ENCODE measurements around the gene LRMDA. TPM values are rescaled to one million over a fixed set of nuclear protein-coding genes. Genes with fewer than 3 reads are reported as not detected.

LRMDA gene
- total and polyA plus RNA-seq, 2 of the 8 experiments (the other 6 are each of a cell fraction or from before 2014, with no cell fraction given), result 0.86 to 2.8 TPM

DNA sequence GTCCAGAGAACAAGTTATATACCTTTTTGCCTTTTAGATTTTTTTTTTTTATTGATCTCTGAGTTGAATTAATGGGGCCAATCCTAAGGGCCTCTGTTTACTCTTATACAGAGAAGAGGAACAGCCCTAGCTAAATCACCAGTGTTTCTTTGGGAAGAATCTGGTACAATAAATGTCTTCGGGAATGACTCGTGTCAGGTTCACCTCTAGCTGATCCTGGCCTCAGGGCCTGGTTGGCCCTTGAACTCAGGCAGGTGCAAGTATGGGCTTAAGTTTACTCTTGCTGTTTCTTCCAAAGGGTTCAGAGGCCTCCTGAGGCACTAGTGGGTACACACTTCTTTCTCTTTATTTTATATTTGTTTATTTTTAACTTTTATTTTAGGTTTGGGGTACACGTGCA, 71.0 kb downstream of the LRMDA start:
- no peak overlapping the region for H2BK15ac ChIP-seq (ENCODE audit: low read length)
- no peak overlapping the region for H3K18ac ChIP-seq (ENCODE audit: extremely low read depth, low read length)
- H4K8ac ChIP-seq (ENCODE audit: extremely low read depth, insufficient read depth, low read length), result no peak overlapping the region
- no peak overlapping the region for H2BK5ac ChIP-seq (ENCODE audit: low read depth, low read length)
- H3K4me2 ChIP-seq (ENCODE audit: insufficient read depth in 1 of 2, low read depth in 2 of 2, low read length in 2 of 2), result no peak overlapping the region
- FAIRE-seq (no peak), DNase-seq (ENCODE audit: low read depth in 1 of 2, low spot score in 2 of 2) (no peak)
- no peak for TF ChIP-seq NRF1 (IDR thresholded peaks at IDR 0.05; ENCODE audit: low read depth, low read length)
- no peak overlapping the region for H3K56ac ChIP-seq (replicated peaks; ENCODE audit: insufficient read length, low read depth, low read length)
- ChIA-PET POLR2A (ENCODE audit: partially characterized antibody) (no interaction called here), CTCF (ENCODE audit: partially characterized antibody) (no interaction called here)
- 86% methylated on average over 3 of the region's 3 CpGs; no CpG with 5 or more reads in 1 of the 2 experiments for WGBS, 2 experiments (ENCODE audit: extremely low coverage in 1 of 2, insufficient coverage in 1 of 2, insufficient read length in 1 of 2, insufficient replicate concordance in 2 of 2, low coverage in 1 of 2, low lambda C conversion rate in 2 of 2, missing lambda C conversion rate in 1 of 2)
- no peaks in the 10 kb centered on the region for H3K79me1 ChIP-seq (ENCODE audit: low read depth, low read length)
- H3K23me2 ChIP-seq (ENCODE audit: low read depth, low read length), result no peaks in the 10 kb centered on the region
- H3K4me3 ChIP-seq (ENCODE audit: extremely low read depth in 1 of 4, insufficient read depth in 2 of 4, low read depth in 3 of 4, low read length in 4 of 4), result no peak overlapping the region
- H4K20me1 ChIP-seq (replicated peaks in 1 of 2; ENCODE audit: control insufficient read depth in 1 of 2, insufficient read depth in 2 of 2, low read length in 2 of 2), result no peaks in the 10 kb centered on the region
- no peak overlapping the region for H3K9ac ChIP-seq (replicated peaks in 1 of 4; ENCODE audit: extremely low read depth in 1 of 4, low read depth in 3 of 4, low read length in 3 of 4)
- H3K14ac ChIP-seq (ENCODE audit: insufficient read length), result no peak overlapping the region
- no peak overlapping the region for H4K91ac ChIP-seq (replicated peaks; ENCODE audit: insufficient read length, low read length)
- no peak overlapping the region for H2AFZ ChIP-seq (ENCODE audit: low read length)
- peaks cover 0 to 4% (median 0%) of the 10 kb centered on the region in 4 experiments; a peak in 2 of 7 replicates for H3K4me1 ChIP-seq (replicated peaks in 1 of 4; ENCODE audit: control insufficient read depth in 3 of 4, insufficient read depth in 4 of 4, low read length in 3 of 4)
- H2BK20ac ChIP-seq (ENCODE audit: low read length), result no peak overlapping the region
- no peaks in the 10 kb centered on the region for H3K36me3 ChIP-seq (ENCODE audit: control insufficient read depth in 2 of 4, insufficient read depth in 4 of 4, low read length in 3 of 4)
- H3K27me3 ChIP-seq (replicated peaks in 1 of 4; ENCODE audit: control insufficient read depth in 3 of 4, extremely low read depth in 1 of 4, insufficient read depth in 3 of 4, low read length in 3 of 4), result no peaks in the 10 kb centered on the region
- no peak overlapping the region for H2BK12ac ChIP-seq (ENCODE audit: low read depth, low read length)
- H3K27ac ChIP-seq (ENCODE audit: low read depth, low read length), result no peak overlapping the region
- no peak overlapping the region for H3K4ac ChIP-seq (replicated peaks; ENCODE audit: insufficient read length, low read depth, low read length)
- H3K23ac ChIP-seq (ENCODE audit: insufficient read length), result no peak overlapping the region
- H4K5ac ChIP-seq (ENCODE audit: insufficient read length, low read depth, low read length), result no peak overlapping the region
- H2BK120ac ChIP-seq (replicated peaks; ENCODE audit: low read depth, low read length), result no peak overlapping the region
- no peaks in the 10 kb centered on the region for H3K9me3 ChIP-seq (ENCODE audit: insufficient read depth in 2 of 2, low read depth in 1 of 2, low read length in 1 of 2)
- H2AK5ac ChIP-seq (ENCODE audit: low read depth, low read length), result no peak overlapping the region
- H3K79me2 ChIP-seq (ENCODE audit: control insufficient read depth in 1 of 2, insufficient read depth in 2 of 2, low read length in 2 of 2), result no peaks in the 10 kb centered on the region
